AG09319 (cell line): ENCODE data around the gene CEP128.
"Not testable (repeated sequence)": the region's sequence is repeated elsewhere in the genome, so short reads cannot be mapped to it uniquely, and the experiment has no call there.

Source experiments
- DNase-seq: peaks from one replicate; pipeline ENCODE4 v3.0.0-alpha.2; 2010; ENCODE audit warnings: low read depth; ENCODE audit errors: extremely low read depth
- CTCF ChIP-seq: IDR thresholded peaks from 2 replicates; pipeline ENCODE4 v1.5.1; 2011; ENCODE audit warnings: low read depth, mild to moderate bottlenecking, inconsistent platforms, low read length, moderate library complexity

The CEP128 gene

GRCh38 chr14:80954687-80955299 lies 13.3 kb upstream of the CEP128 start:
- DNase-seq: peak; percentile 32
- TF ChIP-seq CTCF: peak; percentile 83

GRCh38 chr14:80953211-80953610 lies 11.7 kb upstream of the CEP128 start:
- DNase-seq: not testable (repeated sequence)

- no peak for TF ChIP-seq CTCF
- DNase-seq: no peak
Measured at GRCh38 chr14:80951491-80951890, 10.0 kb upstream of the CEP128 start.

GRCh38 chr14:80948291-80948690 lies 6.8 kb upstream of the CEP128 start:
- no peak for TF ChIP-seq CTCF
- DNase-seq: no peak

- TF ChIP-seq CTCF: no peak
- no peak for DNase-seq
Measured at GRCh38 chr14:80946797-80947196, 5.3 kb upstream of the CEP128 start.

- no peak for TF ChIP-seq CTCF
- DNase-seq: no peak
Measured at GRCh38 chr14:80946187-80946586, 4.6 kb upstream of the CEP128 start.

GRCh38 chr14:80944861-80945617 lies 3.5 kb upstream of the CEP128 start:
- no peak for TF ChIP-seq CTCF
- no peak for DNase-seq
